GM06990 (cell line): ENCODE results near the gene RNF169.
"Not testable (repeated sequence)": the region's sequence is repeated elsewhere in the genome, so short reads cannot be mapped to it uniquely, and the experiment has no call there.

Experiments used
- DNase-seq: peaks from one replicate; pipeline ENCODE4 v3.0.0-alpha.2; 2011; ENCODE audit not compliant: insufficient read length; ENCODE audit errors: extremely low read depth
- H3K27me3 ChIP-seq: replicated peaks from 2 replicates; pipeline ENCODE4 v1.6.0; 2011; ENCODE audit warnings: low read length; ENCODE audit not compliant: control insufficient read depth, insufficient read depth
- H3K36me3 ChIP-seq: 2 replicates; pipeline ENCODE4 v1.5.1; 2011; ENCODE audit warnings: low read length; ENCODE audit not compliant: control insufficient read depth, insufficient read depth
- H3K4me3 ChIP-seq: replicated peaks from 2 replicates; pipeline ENCODE4 v1.5.1; 2011; ENCODE audit warnings: low read depth, mild to moderate bottlenecking, control low read depth, low read length
- TF ChIP-seq, protein P1 (sequence below): IDR thresholded peaks from 2 replicates; pipeline ENCODE4 v1.5.1; 2011; ENCODE audit warnings: low read length, control low read depth, mild to moderate bottlenecking, inconsistent platforms; ENCODE audit not compliant: insufficient read depth, poor library complexity, severe bottlenecking

RNF169 gene

DNA sequence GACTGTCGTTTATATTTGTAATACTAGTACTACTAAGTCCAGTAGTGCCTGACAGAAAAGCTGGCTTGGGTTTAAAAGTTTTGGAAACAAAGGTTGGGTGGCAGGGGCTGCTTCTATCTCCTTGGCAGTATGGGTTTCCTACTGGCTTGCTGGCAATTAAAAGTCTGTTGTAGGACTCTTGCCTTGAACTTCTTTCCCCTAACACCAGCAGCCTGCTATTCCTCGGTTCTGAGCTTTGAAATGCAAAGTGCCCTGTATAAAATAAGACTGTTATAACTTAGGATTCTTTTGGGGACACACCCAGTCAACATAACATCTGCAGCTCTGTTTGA, 1.3 kb downstream of the RNF169 start:
- no peaks in the 10 kb centered on the region for H3K27me3 ChIP-seq
- no peaks in the 10 kb centered on the region for H3K36me3 ChIP-seq
- peak overlapping the region; percentile 73 for H3K4me3 ChIP-seq
- no peak for DNase-seq
- TF ChIP-seq, protein P1, sequence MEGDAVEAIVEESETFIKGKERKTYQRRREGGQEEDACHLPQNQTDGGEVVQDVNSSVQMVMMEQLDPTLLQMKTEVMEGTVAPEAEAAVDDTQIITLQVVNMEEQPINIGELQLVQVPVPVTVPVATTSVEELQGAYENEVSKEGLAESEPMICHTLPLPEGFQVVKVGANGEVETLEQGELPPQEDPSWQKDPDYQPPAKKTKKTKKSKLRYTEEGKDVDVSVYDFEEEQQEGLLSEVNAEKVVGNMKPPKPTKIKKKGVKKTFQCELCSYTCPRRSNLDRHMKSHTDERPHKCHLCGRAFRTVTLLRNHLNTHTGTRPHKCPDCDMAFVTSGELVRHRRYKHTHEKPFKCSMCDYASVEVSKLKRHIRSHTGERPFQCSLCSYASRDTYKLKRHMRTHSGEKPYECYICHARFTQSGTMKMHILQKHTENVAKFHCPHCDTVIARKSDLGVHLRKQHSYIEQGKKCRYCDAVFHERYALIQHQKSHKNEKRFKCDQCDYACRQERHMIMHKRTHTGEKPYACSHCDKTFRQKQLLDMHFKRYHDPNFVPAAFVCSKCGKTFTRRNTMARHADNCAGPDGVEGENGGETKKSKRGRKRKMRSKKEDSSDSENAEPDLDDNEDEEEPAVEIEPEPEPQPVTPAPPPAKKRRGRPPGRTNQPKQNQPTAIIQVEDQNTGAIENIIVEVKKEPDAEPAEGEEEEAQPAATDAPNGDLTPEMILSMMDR: no peak

DNA sequence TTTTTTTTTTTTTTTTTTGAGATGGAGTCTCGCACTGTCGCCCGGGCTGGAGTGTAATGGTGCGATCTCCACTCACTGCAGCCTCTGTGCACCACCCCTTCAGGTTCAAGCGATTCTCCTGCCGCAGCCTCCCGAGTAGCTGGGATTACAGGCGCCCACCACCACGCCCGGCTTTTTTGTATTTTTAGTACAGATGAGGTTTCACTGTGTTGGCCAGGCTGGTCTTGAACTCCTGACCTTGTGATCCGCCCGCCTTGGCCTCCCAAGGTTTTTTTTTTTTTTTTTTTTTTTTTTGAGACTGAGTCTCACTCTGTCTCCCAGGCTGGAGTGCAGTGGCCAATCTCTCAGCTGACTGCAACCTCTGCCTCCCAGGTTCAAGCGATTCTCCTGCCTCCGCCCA, 1.9 kb downstream of the RNF169 start:
- DNase-seq, H3K4me3 ChIP-seq, H3K36me3 ChIP-seq, H3K27me3 ChIP-seq: not testable (repeated sequence)

DNA sequence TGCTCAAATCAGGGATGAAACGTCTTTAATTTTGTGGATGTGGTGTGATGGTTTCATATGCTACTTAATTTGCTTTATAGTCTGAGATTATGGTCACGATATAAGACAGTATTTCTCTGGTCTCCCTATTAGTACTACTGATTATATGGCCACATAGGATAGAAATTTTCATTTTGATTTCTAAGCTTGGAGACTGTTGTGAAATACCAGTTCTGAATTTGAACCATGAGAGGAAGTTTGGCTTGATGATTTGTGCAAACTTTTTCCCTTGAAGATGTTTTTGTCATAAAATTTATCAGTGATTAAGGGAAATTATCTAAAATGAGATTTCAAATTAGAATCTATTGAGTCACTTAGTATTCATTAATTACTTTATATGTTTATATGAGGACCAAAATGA, 2.7 kb downstream of the RNF169 start:
- no peaks in the 10 kb centered on the region for H3K36me3 ChIP-seq
- no peak for DNase-seq
- TF ChIP-seq, protein P1: no peak

DNA sequence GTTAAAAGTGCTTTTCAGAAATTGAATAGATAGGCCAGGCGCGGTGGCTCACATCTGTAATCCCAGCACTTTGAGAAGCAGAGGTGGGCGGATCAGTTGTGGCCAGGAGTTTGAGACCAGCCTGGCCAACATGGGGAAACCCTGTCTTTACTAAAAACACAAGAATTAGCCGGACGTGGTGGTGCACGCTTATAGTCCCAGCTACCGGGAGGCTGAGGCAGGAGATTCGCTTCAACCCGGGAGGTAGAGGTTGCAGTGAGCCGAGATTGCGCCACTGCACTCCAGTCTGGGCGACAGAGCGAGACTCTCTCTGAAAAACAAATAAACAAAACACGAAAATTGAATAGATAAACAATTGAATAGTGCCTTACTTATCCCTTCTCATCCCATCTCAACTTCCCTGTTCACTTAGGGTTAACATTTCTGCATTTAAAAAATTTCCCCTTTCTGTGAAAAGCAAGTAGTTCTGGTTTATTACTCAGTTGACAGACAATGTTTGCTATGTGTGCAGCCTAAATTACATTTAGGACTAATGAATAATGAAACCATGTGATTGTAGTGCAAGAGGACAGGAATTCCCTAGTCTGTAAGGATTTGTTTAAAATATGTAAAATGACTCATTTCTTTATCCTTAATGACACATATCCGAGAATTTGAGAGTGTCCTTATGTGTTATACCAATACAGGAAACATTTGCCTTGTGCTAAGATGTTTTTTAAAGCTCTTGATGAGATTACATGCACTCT, 6.0 kb downstream of the RNF169 start:
- Histone ChIP-seq H3K27me3 (no peaks in the 10 kb centered on the region), H3K36me3 (no peaks in the 10 kb centered on the region), H3K4me3 (peak overlapping the region; percentile 14; the same call in 1 of the 2 replicates)
- DNase-seq: no peak
- TF ChIP-seq, protein P1: no peak

More for the DNA sequence above, 2.7 kb downstream of the RNF169 start:
- no peak overlapping the region for H3K4me3 ChIP-seq
- no peaks in the 10 kb centered on the region for H3K27me3 ChIP-seq

DNA sequence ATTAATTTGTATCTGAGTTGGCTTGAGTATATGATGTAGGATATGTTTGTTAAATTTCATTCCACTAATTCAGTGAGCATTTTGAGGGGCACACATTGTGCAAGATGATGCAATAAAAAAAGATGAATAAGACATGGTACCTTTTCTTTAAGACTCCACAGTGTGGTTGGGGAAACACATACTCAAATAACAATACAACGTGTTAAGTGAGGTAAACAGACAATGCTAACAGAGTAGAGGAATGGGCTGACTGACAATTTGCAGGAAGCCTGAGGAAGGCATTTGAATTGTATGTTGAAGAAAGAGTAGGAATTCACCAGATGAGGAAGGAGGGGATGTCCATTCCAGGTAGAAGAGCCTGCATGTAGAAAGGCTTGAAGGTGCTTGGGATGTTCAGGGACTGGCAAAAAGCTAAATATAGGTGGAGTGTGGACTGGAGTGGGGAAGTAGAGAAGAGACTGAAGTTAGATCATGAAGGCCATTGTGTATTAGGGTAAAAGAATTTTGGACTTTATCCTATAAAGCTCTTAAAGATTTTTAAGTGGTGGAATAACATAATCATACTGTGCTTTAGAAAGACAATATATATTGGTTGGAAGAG, 6.8 kb downstream of the RNF169 start:
- TF ChIP-seq, protein P1: no peak
- no peaks in the 10 kb centered on the region for H3K27me3 ChIP-seq
- no peaks in the 10 kb centered on the region for H3K36me3 ChIP-seq
- no peak for DNase-seq
- no peak overlapping the region for H3K4me3 ChIP-seq

DNA sequence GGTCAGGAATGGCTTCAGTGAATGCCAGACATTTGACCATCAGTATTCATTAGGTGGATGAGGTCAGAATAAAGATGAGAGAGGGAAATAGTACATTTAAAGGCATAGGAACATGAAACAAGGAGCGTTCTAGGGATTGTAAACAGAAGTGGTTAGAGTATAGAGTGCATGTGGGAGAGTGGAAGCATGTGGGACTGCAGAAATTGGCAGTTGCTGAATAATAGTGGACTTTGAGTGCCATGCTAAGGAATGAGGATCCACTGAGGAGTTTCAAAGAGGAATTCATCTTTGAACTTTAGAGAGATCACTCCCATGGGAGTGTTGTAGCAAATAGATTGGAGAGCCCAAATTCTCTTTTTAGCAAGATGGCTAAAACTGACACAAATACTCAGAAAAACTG, 7.9 kb downstream of the RNF169 start:
- TF ChIP-seq, protein P1: no peak
- no peak overlapping the region for H3K4me3 ChIP-seq
- H3K36me3 ChIP-seq: no peaks in the 10 kb centered on the region
- H3K27me3 ChIP-seq: no peaks in the 10 kb centered on the region
- DNase-seq: no peak
